ENCODE measurements around the gene SLC39A11. TPM values are rescaled to one million over a fixed set of nuclear protein-coding genes. Genes with fewer than 3 reads are reported as not detected.

SLC39A11 gene
- total and polyA plus RNA-seq, 2 of the 13 experiments (the other 11 are each of a cell fraction or from before 2014, with no cell fraction given), result 17.2 to 31.5 TPM

- TF ChIP-seq, protein P1, sequence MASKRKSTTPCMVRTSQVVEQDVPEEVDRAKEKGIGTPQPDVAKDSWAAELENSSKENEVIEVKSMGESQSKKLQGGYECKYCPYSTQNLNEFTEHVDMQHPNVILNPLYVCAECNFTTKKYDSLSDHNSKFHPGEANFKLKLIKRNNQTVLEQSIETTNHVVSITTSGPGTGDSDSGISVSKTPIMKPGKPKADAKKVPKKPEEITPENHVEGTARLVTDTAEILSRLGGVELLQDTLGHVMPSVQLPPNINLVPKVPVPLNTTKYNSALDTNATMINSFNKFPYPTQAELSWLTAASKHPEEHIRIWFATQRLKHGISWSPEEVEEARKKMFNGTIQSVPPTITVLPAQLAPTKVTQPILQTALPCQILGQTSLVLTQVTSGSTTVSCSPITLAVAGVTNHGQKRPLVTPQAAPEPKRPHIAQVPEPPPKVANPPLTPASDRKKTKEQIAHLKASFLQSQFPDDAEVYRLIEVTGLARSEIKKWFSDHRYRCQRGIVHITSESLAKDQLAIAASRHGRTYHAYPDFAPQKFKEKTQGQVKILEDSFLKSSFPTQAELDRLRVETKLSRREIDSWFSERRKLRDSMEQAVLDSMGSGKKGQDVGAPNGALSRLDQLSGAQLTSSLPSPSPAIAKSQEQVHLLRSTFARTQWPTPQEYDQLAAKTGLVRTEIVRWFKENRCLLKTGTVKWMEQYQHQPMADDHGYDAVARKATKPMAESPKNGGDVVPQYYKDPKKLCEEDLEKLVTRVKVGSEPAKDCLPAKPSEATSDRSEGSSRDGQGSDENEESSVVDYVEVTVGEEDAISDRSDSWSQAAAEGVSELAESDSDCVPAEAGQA (IDR thresholded peaks at IDR 0.05; ENCODE audit: low read depth), result no peak
- TF ChIP-seq, protein P1 (CRISPR knock-in tag; IDR thresholded peaks at IDR 0.05; ENCODE audit: borderline replicate concordance), result no peak
- TF ChIP-seq HHEX (CRISPR knock-in tag; IDR thresholded peaks at IDR 0.05), result no peak
- TF ChIP-seq YY1 (IDR thresholded peaks at IDR 0.05; ENCODE audit: insufficient read depth, insufficient replicate concordance, low read depth, low read length), result no peak
- TF ChIP-seq, protein P2, sequence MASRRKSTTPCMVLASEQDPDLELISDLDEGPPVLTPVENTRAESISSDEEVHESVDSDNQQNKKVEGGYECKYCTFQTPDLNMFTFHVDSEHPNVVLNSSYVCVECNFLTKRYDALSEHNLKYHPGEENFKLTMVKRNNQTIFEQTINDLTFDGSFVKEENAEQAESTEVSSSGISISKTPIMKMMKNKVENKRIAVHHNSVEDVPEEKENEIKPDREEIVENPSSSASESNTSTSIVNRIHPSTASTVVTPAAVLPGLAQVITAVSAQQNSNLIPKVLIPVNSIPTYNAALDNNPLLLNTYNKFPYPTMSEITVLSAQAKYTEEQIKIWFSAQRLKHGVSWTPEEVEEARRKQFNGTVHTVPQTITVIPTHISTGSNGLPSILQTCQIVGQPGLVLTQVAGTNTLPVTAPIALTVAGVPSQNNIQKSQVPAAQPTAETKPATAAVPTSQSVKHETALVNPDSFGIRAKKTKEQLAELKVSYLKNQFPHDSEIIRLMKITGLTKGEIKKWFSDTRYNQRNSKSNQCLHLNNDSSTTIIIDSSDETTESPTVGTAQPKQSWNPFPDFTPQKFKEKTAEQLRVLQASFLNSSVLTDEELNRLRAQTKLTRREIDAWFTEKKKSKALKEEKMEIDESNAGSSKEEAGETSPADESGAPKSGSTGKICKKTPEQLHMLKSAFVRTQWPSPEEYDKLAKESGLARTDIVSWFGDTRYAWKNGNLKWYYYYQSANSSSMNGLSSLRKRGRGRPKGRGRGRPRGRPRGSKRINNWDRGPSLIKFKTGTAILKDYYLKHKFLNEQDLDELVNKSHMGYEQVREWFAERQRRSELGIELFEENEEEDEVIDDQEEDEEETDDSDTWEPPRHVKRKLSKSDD (CRISPR knock-in tag; IDR thresholded peaks at IDR 0.05; ENCODE audit: low read depth), result no peak
- TF ChIP-seq NFE2L1 (CRISPR knock-in tag; IDR thresholded peaks at IDR 0.05; ENCODE audit: borderline replicate concordance), result no peak
Measured at GRCh38 chr17:72988451-72988850, 104.0 kb downstream of the SLC39A11 start (continued).

Measured in HepG2 (cell line).